SK-N-SH (cell line): ENCODE measurements around the gene TPP2. TPM values are rescaled to one million over a fixed set of nuclear protein-coding genes. Genes with fewer than 3 reads are reported as not detected.

Experiments
- CTCF ChIA-PET: fragments of 300-600, 350-600 bp; formaldehyde crosslinking; extraction: SDS; loops from one replicate; lab custom pipeline; 2021; lab: Yijun Ruan, JAX
- POLR2A ChIA-PET: fragments of 350-600 bp; sonication (Branson Sonifier 250); formaldehyde crosslinking; extraction: SDS; loops from one replicate; lab custom pipeline; 2020; ENCODE audit warnings: antibody characterized with exemption, inconsistent platforms; lab: Yijun Ruan, JAX
- DNase-seq: peaks from one replicate; pipeline ENCODE4 v3.0.0; 2012
- H2AFZ ChIP-seq: fragments of 200-600 bp; sonication (generic); 2 replicates; pipeline ENCODE4 v1.8.1; 2016; ENCODE audit warnings: antibody characterized with exemption, mild to moderate bottlenecking, low read depth
- H3F3A ChIP-seq: fragments of 200-600 bp; sonication (generic); replicated peaks from 2 replicates; pipeline ENCODE3; 2016; ENCODE audit warnings: antibody characterized with exemption, mild to moderate bottlenecking; ENCODE audit not compliant: insufficient read depth
- H3K27ac ChIP-seq, 2 experiments: fragments of 200-500 bp in 1 of 2; fragments of 200-600 bp in 1 of 2; sonication (Bioruptor generic) in 1 of 2; sonication (generic), shearing (Covaris generic) in 1 of 2; 2 replicates each; pipeline versions ENCODE4 v1.5.1 to v1.6.1; 2014 to 2016; ENCODE audit warnings: low read depth in 2 of 2, inconsistent platforms in 1 of 2, low read length in 1 of 2, mild to moderate bottlenecking in 1 of 2, mixed read lengths in 1 of 2
- H3K27me3 ChIP-seq: fragments of 200-600 bp; sonication (generic), shearing (Covaris generic); 2 replicates; pipeline ENCODE4 v1.6.1; 2016; ENCODE audit warnings: mixed run types; ENCODE audit not compliant: insufficient read depth
- H3K36me3 ChIP-seq, 2 experiments: fragments of 200-500 bp in 1 of 2; fragments of 200-600 bp in 1 of 2; sonication (Bioruptor generic) in 1 of 2; sonication (generic) in 1 of 2; replicated peaks in 1 of 2; 2 replicates each; pipeline versions ENCODE3 to v1.5.1; 2014 to 2016; ENCODE audit warnings: low read length in 1 of 2, mild to moderate bottlenecking in 1 of 2; ENCODE audit not compliant: insufficient read depth in 2 of 2, control insufficient read depth in 1 of 2
- H3K4me1 ChIP-seq, 2 experiments: fragments of 200-500 bp in 1 of 2; fragments of 200-600 bp in 1 of 2; sonication (Bioruptor generic) in 1 of 2; sonication (generic), shearing (Covaris generic) in 1 of 2; 2 replicates each; pipeline versions ENCODE4 v1.5.1 to v1.6.1; 2014 to 2016; ENCODE audit warnings: low read depth in 1 of 2, low read length in 1 of 2, mixed run types in 1 of 2; ENCODE audit not compliant: insufficient read depth in 2 of 2, control insufficient read depth in 1 of 2
- H3K4me2 ChIP-seq: fragments of 200-600 bp; sonication (generic), shearing (Covaris generic); 2 replicates; pipeline ENCODE4 v1.6.1; 2017; ENCODE audit warnings: mixed run types
- H3K4me3 ChIP-seq, 2 experiments: fragments of 200-500 bp in 1 of 2; fragments of 200-600 bp in 1 of 2; sonication (Bioruptor generic) in 1 of 2; sonication (generic), shearing (Covaris generic) in 1 of 2; 2 replicates each; pipeline versions ENCODE4 v1.5.1 to v1.8.1; 2014 to 2016; ENCODE audit warnings: low read depth in 2 of 2, inconsistent platforms in 1 of 2, low read length in 1 of 2, mild to moderate bottlenecking in 1 of 2, mixed read lengths in 1 of 2, moderate library complexity in 1 of 2
- H3K79me2 ChIP-seq: fragments of 200-600 bp; sonication (generic); 2 replicates; pipeline ENCODE4 v1.8.1; 2017; ENCODE audit warnings: mild to moderate bottlenecking; ENCODE audit not compliant: insufficient read depth
- H3K9ac ChIP-seq: fragments of 200-600 bp; sonication (generic); 2 replicates; pipeline ENCODE4 v1.6.1; 2017; ENCODE audit warnings: mixed run types
- H3K9me2 ChIP-seq: fragments of 200-600 bp; sonication (generic); 2 replicates; pipeline ENCODE4 v1.6.1; 2017; ENCODE audit warnings: mixed run types
- H3K9me3 ChIP-seq: fragments of 200-600 bp; sonication (generic); 2 replicates; pipeline ENCODE4 v1.6.1; 2017; ENCODE audit warnings: mixed run types, mild to moderate bottlenecking, moderate library complexity
- H4K20me1 ChIP-seq: fragments of 200-600 bp; sonication (generic); 2 replicates; pipeline ENCODE4 v1.6.1; 2017; ENCODE audit warnings: mild to moderate bottlenecking, mixed run types; ENCODE audit not compliant: insufficient read depth
- CHD2 ChIP-seq: fragments of 150-350 bp; IDR thresholded peaks from 2 replicates; pipeline ENCODE4 v1.6.1; 2018; ENCODE audit warnings: low read length; ENCODE audit not compliant: partially characterized antibody
- ELF1 ChIP-seq: IDR thresholded peaks from 2 replicates; pipeline ENCODE4 v1.4.0; 2012
- EP300 ChIP-seq, 2 experiments: IDR thresholded peaks; 2 replicates each; pipeline versions ENCODE4 v1.4.0 to v1.6.1; 2012; ENCODE audit warnings: borderline replicate concordance in 1 of 2, low read depth in 1 of 2, low read length in 1 of 2
- EZH2phosphoT487 ChIP-seq: fragments of 200-600 bp; sonication (generic); IDR thresholded peaks from 2 replicates; pipeline ENCODE4 v1.6.1; 2017; ENCODE audit warnings: low read depth, mixed run types, mild to moderate bottlenecking, antibody characterized with exemption, moderate library complexity, borderline replicate concordance
- FOXM1 ChIP-seq: IDR thresholded peaks from 2 replicates; pipeline ENCODE4 v1.4.0; 2012; ENCODE audit warnings: low read depth, mild to moderate bottlenecking
- IRF3 ChIP-seq: fragments of 150-350 bp; IDR thresholded peaks from 2 replicates; pipeline ENCODE4 v1.6.1; 2016; ENCODE audit warnings: mild to moderate bottlenecking, low read depth, low read length
- MAX ChIP-seq: IDR thresholded peaks from 2 replicates; pipeline ENCODE4 v1.4.0; 2012; ENCODE audit warnings: low read depth
- MXI1 ChIP-seq: IDR thresholded peaks from 2 replicates; pipeline ENCODE4 v1.6.1; 2012; ENCODE audit warnings: mild to moderate bottlenecking, low read depth, low read length, improper control_type of control experiment
- NRF1 ChIP-seq: IDR thresholded peaks from 2 replicates; pipeline ENCODE4 v1.6.1; 2012; ENCODE audit warnings: low read depth, mild to moderate bottlenecking, low read length
- POLR2AphosphoS5 ChIP-seq: IDR thresholded peaks from 2 replicates; pipeline ENCODE4 v1.6.1; 2012; ENCODE audit warnings: low read depth, low read length
- RXRA ChIP-seq: IDR thresholded peaks from 2 replicates; pipeline ENCODE4 v1.4.0; 2012; ENCODE audit warnings: low read depth, mild to moderate bottlenecking, borderline replicate concordance
- SIN3A ChIP-seq: IDR thresholded peaks from 2 replicates; pipeline ENCODE4 v1.6.1; 2012; ENCODE audit warnings: low read depth, mild to moderate bottlenecking, low read length, moderate library complexity, borderline replicate concordance
- TAF1 ChIP-seq: IDR thresholded peaks from 2 replicates; pipeline ENCODE4 v1.6.1; 2012; ENCODE audit warnings: low read depth, mild to moderate bottlenecking, low read length, moderate library complexity, borderline replicate concordance
- USF1 ChIP-seq: IDR thresholded peaks from 2 replicates; pipeline ENCODE4 v1.4.0; 2012; ENCODE audit warnings: low read depth, borderline replicate concordance
- USF2 ChIP-seq: fragments of 150-350 bp; IDR thresholded peaks from 2 replicates; pipeline ENCODE4 v1.6.1; 2017; ENCODE audit warnings: antibody characterized with exemption, low read length, low read depth, borderline replicate concordance
- YY1 ChIP-seq: IDR thresholded peaks from 2 replicates; pipeline ENCODE4 v1.4.0; 2012; ENCODE audit warnings: low read depth, mild to moderate bottlenecking
- ZBTB33 ChIP-seq: IDR thresholded peaks from 2 replicates; pipeline ENCODE4 v1.4.0; 2012; ENCODE audit warnings: low read depth, borderline replicate concordance
- whole genome bisulfite sequencing: methylation state at CpG from one replicate; pipeline ENCODE4 v1.1.6; 2017; ENCODE audit warnings: low lambda C conversion rate; 5-methylcytosine and 5-hydroxymethylcytosine counted together
- polyA plus RNA-seq, 3 experiments: library from polyadenylated mRNA; depleted of rRNA; stranded (reverse); fragments of >200 nt; gene quantifications; 2 replicates each; pipeline ENCODE4 v1.2.3, GENCODE V29; 2012

Gene TPP2
- polyA plus RNA-seq, 1 of the 3 experiments (the other 2 are of a cell fraction): 8.3 TPM

GRCh38 chr13:102593466-102593865 is 3.3 kb upstream of the TPP2 start:
- WGBS: 94% methylated on average over 3 of the region's 3 CpGs
- POLR2A ChIA-PET: no interaction called here
- no peak overlapping the region for H3K4me3 ChIP-seq

GRCh38 chr13:102597029-102597961 is 509 bp downstream of the TPP2 start:
- DNase-seq: peak; percentile 64
- Histone ChIP-seq H3K9me2 (no peaks in the 10 kb centered on the region), H4K20me1 (peaks cover 23% of the 10 kb centered on the region), H2AFZ (peak overlapping the region; percentile 75; the same call in 1 of the 2 replicates), H3K27me3 (no peaks in the 10 kb centered on the region), H3K79me2 (peaks cover 76% of the 10 kb centered on the region), H3K9ac (peak overlapping the region; percentile 98), H3K9me3 (no peaks in the 10 kb centered on the region), H3F3A (peaks cover 26% of the 10 kb centered on the region), H3K4me1 (peaks cover 11 to 25% of the 10 kb centered on the region in 2 experiments; a peak in 2 of 4 replicates), H3K36me3 (peaks cover 3 to 5% of the 10 kb centered on the region in 2 experiments), H3K27ac (peak overlapping the region; percentile 75 to 94), H3K4me3 (peak overlapping the region; percentile 82 to 96), H3K4me2 (peak overlapping the region; percentile 95)
- POLR2A ChIA-PET: interaction anchor here (0.8 to 2.2 kb wide), 4 partner anchors 13 to 249 kb away, joined by 3 to 20 read pairs (median 3); partner anchors contain the start of gene ERCC5
- WGBS: 1% methylated on average over 26 of the region's 67 CpGs
- CTCF ChIA-PET: interaction anchor here (0.5 to 3.9 kb wide), 4 partner anchors 16 to 853 kb away, joined by 3 to 13 read pairs (median 7); no protein-coding TSS in a partner anchor
- TF ChIP-seq USF1 (no peak), NRF1 (no peak), FOXM1 (no peak), MAX (no peak), TAF1 (no peak), ZBTB33 (no peak), MXI1 (no peak; the same call in 1 of the 2 replicates), RXRA (no peak), USF2 (no peak), IRF3 (no peak), POLR2AphosphoS5 (no peak; the same call in 1 of the 2 replicates), CHD2 (no peak)

More at GRCh38 chr13:102593466-102593865, 3.3 kb upstream of the TPP2 start:
- Histone ChIP-seq H3F3A (peaks cover 30% of the 10 kb centered on the region), H3K27me3 (no peaks in the 10 kb centered on the region), H3K27ac (peak overlapping the region in 1 of 2 experiments; percentile 87; a peak in 1 of 4 replicates), H4K20me1 (peaks cover 5% of the 10 kb centered on the region), H3K9me3 (no peaks in the 10 kb centered on the region), H3K79me2 (peaks cover 38% of the 10 kb centered on the region), H3K9ac (no peak overlapping the region), H3K36me3 (no peaks in the 10 kb centered on the region), H3K4me1 (peaks cover under 1 to 11% of the 10 kb centered on the region in 2 experiments; a peak in 2 of 4 replicates), H3K4me2 (0 out of 2 replicates have a peak overlapping the region, but pooled peaks have one; percentile 80), H2AFZ (no peak overlapping the region; the same call in 1 of the 2 replicates), H3K9me2 (no peaks in the 10 kb centered on the region)
- TF ChIP-seq EZH2phosphoT487 (no peak), ELF1 (no peak), EP300 (IDR thresholded peaks at IDR 0.05; ENCODE audit: borderline replicate concordance in 1 of 2, low read depth in 1 of 2, low read length in 1 of 2) (no peak), CHD2 (no peak), SIN3A (no peak), MAX (no peak), YY1 (no peak)
- DNase-seq: no peak
- CTCF ChIA-PET: interaction anchor here (1.1 to 6.3 kb wide), 6 partner anchors 9 to 653 kb away, joined by 3 to 59 read pairs (median 16); no protein-coding TSS in a partner anchor
